Testis (tissue), 3 donors: ENCODE data around the gene LCOR. TPM values are rescaled to one million over a fixed set of nuclear protein-coding genes. Genes with fewer than 3 reads are reported as not detected.

Experiments
- DNase-seq: peaks from one replicate; pipeline ENCODE4 v3.0.0-alpha.2; 2019
- H3K27ac ChIP-seq, 2 donors: fragments of 200-600 bp; sonication (generic); one replicate each; pipeline ENCODE4 v1.5.1; 2019
- H3K27me3 ChIP-seq: fragments of 200-600 bp; sonication (generic); one replicate; pipeline ENCODE4 v1.5.1; 2019
- H3K36me3 ChIP-seq: fragments of 200-600 bp; sonication (generic); one replicate; pipeline ENCODE4 v1.5.1; 2017; ENCODE audit warnings: low read depth; ENCODE audit errors: missing control alignments
- H3K4me1 ChIP-seq: fragments of 200-600 bp; sonication (generic); one replicate; pipeline ENCODE4 v1.5.1; 2019
- H3K4me3 ChIP-seq, 2 donors: fragments of 200-600 bp; sonication (generic); one replicate each; pipeline ENCODE4 v1.5.1; 2017 to 2019
- H3K9me3 ChIP-seq: fragments of 200-600 bp; sonication (generic); one replicate; pipeline ENCODE4 v1.5.1; 2017
- CTCF ChIP-seq, 3 experiments: fragments of 450-650 bp in 2 of 3; fragments of 200-600 bp in 1 of 3; sonication (generic) in 1 of 3; IDR thresholded peaks; one replicate each; pipeline ENCODE4 v1.5.1; 2016 to 2019; ENCODE audit warnings: antibody characterized with exemption in 3 of 3, mild to moderate bottlenecking in 2 of 3, moderate library complexity in 1 of 3
- POLR2A ChIP-seq: fragments of 450-650 bp; IDR thresholded peaks from one replicate; pipeline ENCODE4 v1.6.1; 2017; ENCODE audit warnings: antibody characterized with exemption, mild to moderate bottlenecking, moderate library complexity
- WGBS, 2 donors: methylation state at CpG; one replicate each; pipeline ENCODE4 v1.1.5; 2018; 5-methylcytosine and 5-hydroxymethylcytosine counted together
- intact Hi-C: fragments of 100-400 bp; cut with DNase I; formaldehyde crosslinking; loops from one replicate; pipeline ENCODE4 v1.15.1; 2023; ENCODE audit warnings: low total_unique reads
- polyA plus RNA-seq: library from polyadenylated mRNA; stranded (reverse); fragments of 350-450 nt; fragmentation: Illumina TruSeq; extraction: RNeasy Lipid Tissue Mini Kit (QIAGEN cat#74804); gene quantifications from one replicate; pipeline ENCODE4 v1.2.3, GENCODE V29; 2014; ENCODE audit warnings: low read depth, low replicate concordance; ENCODE audit not compliant: insufficient read depth
- total RNA-seq, 2 donors: library from RNA; depleted of rRNA; stranded (reverse); fragments of >200 nt; gene quantifications; one replicate each; pipeline ENCODE4 v1.2.3, GENCODE V29; 2016

The LCOR gene
- total and polyA plus RNA-seq, 3 donors from 2014 or later, result 11.6 to 68.3 (median 40.0) TPM

- intact Hi-C loops, result no loop called here
- Histone ChIP-seq H3K4me3 (no peak overlapping the region), H3K4me1 (peaks cover 4% of the 10 kb centered on the region), H3K27ac (no peak overlapping the region), H3K9me3 (no peaks in the 10 kb centered on the region), H3K36me3 (no peaks in the 10 kb centered on the region), H3K27me3 (no peaks in the 10 kb centered on the region)
- WGBS, 2 donors, result 79 to 100% methylated on average over 2 of the region's 2 CpGs
- DNase-seq, result no peak
- TF ChIP-seq POLR2A (no peak), CTCF (IDR thresholded peaks at IDR 0.05) (no peak)
Measured at GRCh38 chr10:96987141-96987841, 155.2 kb downstream of the LCOR start.

GRCh38 chr10:96987842-96988175 is 155.7 kb downstream of the LCOR start:
- no peak for DNase-seq
- H3K4me3 ChIP-seq, result no peak overlapping the region
- no peaks in the 10 kb centered on the region for H3K27me3 ChIP-seq
- TF ChIP-seq POLR2A (no peak), CTCF (IDR thresholded peaks at IDR 0.05) (no peak)
- no peaks in the 10 kb centered on the region for H3K9me3 ChIP-seq
- WGBS, 2 donors, result 96 to 100% methylated on average over 3 of the region's 3 CpGs
- H3K4me1 ChIP-seq, result peaks cover 4% of the 10 kb centered on the region
- intact Hi-C loops, result no loop called here
- H3K36me3 ChIP-seq, result no peaks in the 10 kb centered on the region
- no peak overlapping the region for H3K27ac ChIP-seq

GRCh38 chr10:96988426-96988825 is 156.3 kb downstream of the LCOR start:
- Histone ChIP-seq H3K4me3 (no peak overlapping the region), H3K27me3 (no peaks in the 10 kb centered on the region), H3K36me3 (no peaks in the 10 kb centered on the region), H3K4me1 (peaks cover 4% of the 10 kb centered on the region), H3K9me3 (no peaks in the 10 kb centered on the region), H3K27ac (peak overlapping the region in 1 of 2 donors; percentile 3)
- WGBS, 2 donors, result 67 to 72% methylated on average over 4 of the region's 4 CpGs
- DNase-seq, result no peak
- intact Hi-C loops, result no loop called here
- TF ChIP-seq POLR2A (no peak), CTCF (IDR thresholded peaks at IDR 0.05) (no peak)

GRCh38 chr10:96991313-96991841 is 159.3 kb downstream of the LCOR start:
- intact Hi-C loops, result no loop called here
- Histone ChIP-seq H3K4me1 (peaks cover 4% of the 10 kb centered on the region), H3K9me3 (no peaks in the 10 kb centered on the region), H3K36me3 (no peaks in the 10 kb centered on the region), H3K4me3 (no peak overlapping the region), H3K27ac (no peak overlapping the region), H3K27me3 (no peaks in the 10 kb centered on the region)
- TF ChIP-seq POLR2A (no peak), CTCF (IDR thresholded peaks at IDR 0.05) (no peak)
- WGBS, 2 donors, result 45 to 55% methylated on average over 7 of the region's 7 CpGs
- DNase-seq, result peak; percentile 21

GRCh38 chr10:96992721-96993120 is 160.6 kb downstream of the LCOR start:
- Histone ChIP-seq H3K4me1 (peaks cover 4% of the 10 kb centered on the region), H3K9me3 (no peaks in the 10 kb centered on the region), H3K27me3 (no peaks in the 10 kb centered on the region), H3K27ac (no peak overlapping the region), H3K36me3 (no peaks in the 10 kb centered on the region), H3K4me3 (no peak overlapping the region)
- no peak for DNase-seq
- intact Hi-C loops, result no loop called here
- TF ChIP-seq CTCF (IDR thresholded peaks at IDR 0.05) (no peak), POLR2A (no peak)
- 71 to 94% methylated on average over 1 of the region's 1 CpG for WGBS, 2 donors
